ENCODE results near the gene PEAK3.

PEAK3 gene

GRCh38 chr19:2247433-2248101 lies 34.4 kb downstream of the PEAK3 start:
- DNase-seq (ENCODE audit: low read depth) = no peak
- TF ChIP-seq CTCF (conservative IDR thresholded peaks at IDR 0.05; ENCODE audit: low read depth, low read length) = no peak
- H3K4me3 ChIP-seq (ENCODE audit: low read length) = no peak overlapping the region

GRCh38 chr19:2246801-2247361 lies 35.1 kb downstream of the PEAK3 start:
- no peak for TF ChIP-seq CTCF (conservative IDR thresholded peaks at IDR 0.05; ENCODE audit: low read depth, low read length)
- DNase-seq (ENCODE audit: low read depth) = no peak
- no peak overlapping the region for H3K4me3 ChIP-seq (ENCODE audit: low read length)

DNA sequence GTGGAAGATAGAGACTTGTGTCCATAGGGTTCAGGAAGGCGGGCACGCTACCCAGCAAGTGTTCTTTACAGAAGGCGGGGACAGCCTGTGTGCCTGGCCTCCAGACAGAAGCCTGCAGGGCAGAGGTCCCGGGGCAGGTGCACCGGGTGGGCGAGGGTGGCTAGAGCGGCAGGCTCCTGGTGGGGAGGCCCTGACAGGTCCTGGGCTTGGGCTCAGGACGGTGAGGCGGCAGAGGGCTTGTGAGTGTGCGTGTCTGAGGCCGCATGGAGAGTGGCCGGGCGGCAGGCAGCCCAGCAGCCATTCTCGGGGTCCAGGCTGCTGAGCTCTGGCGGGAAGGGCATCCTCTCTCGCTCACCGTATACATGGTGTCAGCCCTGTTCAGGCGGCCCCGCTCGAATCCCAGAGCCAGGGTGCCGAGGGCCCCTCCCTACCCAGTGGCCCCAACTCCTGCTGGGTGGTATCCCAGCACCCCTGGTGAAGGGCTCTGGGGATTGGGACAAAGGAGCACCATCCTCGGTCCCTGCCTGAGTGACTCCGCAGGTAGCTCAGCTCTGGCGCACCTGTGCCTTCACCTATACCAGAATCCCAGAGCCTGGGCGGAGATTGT lies 35.9 kb downstream of the PEAK3 start:
- no peak overlapping the region for H3K4me3 ChIP-seq (ENCODE audit: low read length)
- no peak for TF ChIP-seq CTCF (conservative IDR thresholded peaks at IDR 0.05; ENCODE audit: low read depth, low read length)

DNA sequence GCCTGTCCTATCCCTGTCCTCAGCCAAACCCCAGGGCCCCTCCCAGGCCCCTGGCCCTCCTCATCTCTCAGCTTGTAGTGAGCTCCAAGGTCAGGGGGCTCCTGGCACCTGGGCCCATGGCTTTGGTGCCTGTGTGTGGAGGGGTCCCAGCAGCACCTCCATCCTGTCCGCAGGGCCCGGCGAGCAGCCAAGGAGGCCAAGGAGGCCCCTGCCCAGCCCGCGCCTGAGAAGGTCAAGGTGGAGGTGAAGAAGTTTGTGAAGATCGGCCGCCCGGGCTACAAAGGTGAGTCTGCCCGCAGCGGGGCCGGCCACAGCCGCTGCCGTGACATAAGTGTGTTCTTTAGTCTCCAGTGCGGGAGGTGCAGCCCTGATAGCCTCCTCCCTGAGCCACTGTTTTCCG lies 36.7 kb downstream of the PEAK3 start:
- no peak for DNase-seq (ENCODE audit: low read depth)
- TF ChIP-seq CTCF (conservative IDR thresholded peaks at IDR 0.05; ENCODE audit: low read depth, low read length) = no peak
- H3K4me3 ChIP-seq (ENCODE audit: low read length) = no peak overlapping the region

More for the DNA sequence above, 35.9 kb downstream of the PEAK3 start:
- no peak for DNase-seq (ENCODE audit: low read depth)

DNA sequence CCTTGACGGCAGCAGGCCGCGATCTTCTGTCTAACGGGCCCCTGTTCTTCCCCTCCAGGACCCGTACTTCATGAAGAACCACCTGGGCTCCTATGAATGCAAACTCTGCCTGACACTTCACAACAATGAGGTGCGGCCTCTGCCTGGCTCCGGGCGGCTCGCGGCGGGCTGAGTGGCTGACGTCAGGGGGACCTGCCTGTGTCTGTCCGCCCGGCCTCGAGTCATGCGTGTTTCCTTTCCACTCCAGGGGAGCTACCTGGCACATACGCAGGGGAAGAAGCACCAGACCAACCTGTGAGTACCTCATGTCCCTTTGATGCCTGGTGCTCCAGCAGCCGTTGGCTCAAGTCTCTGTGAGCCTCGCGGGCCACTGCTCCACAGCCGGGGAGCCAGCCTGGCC lies 37.5 kb downstream of the PEAK3 start:
- H3K4me3 ChIP-seq (ENCODE audit: low read length) = no peak overlapping the region
- no peak for TF ChIP-seq CTCF (conservative IDR thresholded peaks at IDR 0.05; ENCODE audit: low read depth, low read length)
- DNase-seq (ENCODE audit: low read depth) = no peak

GRCh38 chr19:2244125-2244411 lies 37.9 kb downstream of the PEAK3 start:
- DNase-seq (ENCODE audit: low read depth) = no peak
- TF ChIP-seq CTCF (conservative IDR thresholded peaks at IDR 0.05; ENCODE audit: low read depth, low read length) = no peak
- H3K4me3 ChIP-seq (ENCODE audit: low read length) = no peak overlapping the region

Data from retinal pigment epithelial cell (primary cell).